Measurements from ENCODE around the gene COL5A1.

DNA sequence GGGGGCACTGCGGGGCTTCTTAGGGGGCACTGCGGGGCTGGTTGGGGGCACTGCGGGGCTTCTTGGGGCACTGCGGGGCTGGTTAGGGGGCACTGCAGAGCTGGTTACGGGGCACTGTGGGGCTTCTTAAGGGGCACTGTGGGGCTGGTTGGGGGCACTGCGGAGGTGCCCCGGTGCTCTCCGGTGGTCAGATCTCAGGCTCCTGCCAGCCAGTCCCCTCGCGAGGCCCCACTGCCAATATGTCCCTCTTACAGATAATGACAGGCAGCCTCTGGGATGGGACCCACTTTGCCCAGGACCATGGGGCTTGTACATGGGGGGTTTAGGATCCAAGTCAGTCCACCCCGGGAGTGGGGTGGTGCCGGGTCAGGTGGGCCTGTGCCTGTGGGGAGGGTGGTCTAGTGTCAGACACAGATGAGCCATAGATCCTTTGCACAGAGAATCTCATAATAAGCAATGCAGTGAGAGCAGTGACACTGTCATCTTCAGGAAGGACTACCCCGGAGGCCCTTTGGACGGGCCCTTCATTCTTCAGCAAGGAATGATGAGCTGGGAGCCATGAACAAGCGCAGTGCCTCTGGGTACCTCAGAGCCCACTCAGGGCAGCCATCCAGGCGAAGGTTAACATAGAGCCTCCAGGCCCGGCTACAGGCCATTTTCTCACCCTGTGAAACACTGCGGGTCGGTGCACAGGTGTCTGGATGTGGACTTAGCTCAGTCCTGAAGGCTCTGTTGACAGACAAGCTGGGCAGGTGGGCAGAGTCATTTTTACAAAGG is 38.2 kb downstream of the COL5A1 start:
- TF ChIP-seq, protein P1, sequence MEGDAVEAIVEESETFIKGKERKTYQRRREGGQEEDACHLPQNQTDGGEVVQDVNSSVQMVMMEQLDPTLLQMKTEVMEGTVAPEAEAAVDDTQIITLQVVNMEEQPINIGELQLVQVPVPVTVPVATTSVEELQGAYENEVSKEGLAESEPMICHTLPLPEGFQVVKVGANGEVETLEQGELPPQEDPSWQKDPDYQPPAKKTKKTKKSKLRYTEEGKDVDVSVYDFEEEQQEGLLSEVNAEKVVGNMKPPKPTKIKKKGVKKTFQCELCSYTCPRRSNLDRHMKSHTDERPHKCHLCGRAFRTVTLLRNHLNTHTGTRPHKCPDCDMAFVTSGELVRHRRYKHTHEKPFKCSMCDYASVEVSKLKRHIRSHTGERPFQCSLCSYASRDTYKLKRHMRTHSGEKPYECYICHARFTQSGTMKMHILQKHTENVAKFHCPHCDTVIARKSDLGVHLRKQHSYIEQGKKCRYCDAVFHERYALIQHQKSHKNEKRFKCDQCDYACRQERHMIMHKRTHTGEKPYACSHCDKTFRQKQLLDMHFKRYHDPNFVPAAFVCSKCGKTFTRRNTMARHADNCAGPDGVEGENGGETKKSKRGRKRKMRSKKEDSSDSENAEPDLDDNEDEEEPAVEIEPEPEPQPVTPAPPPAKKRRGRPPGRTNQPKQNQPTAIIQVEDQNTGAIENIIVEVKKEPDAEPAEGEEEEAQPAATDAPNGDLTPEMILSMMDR (IDR thresholded peaks at IDR 0.05), result no peak
- no peak for TF ChIP-seq POLR2A (IDR thresholded peaks at IDR 0.05)

Data from Peyer's patch (tissue), 4 donors.